Right lung (tissue), 5 donors: ENCODE measurements around the gene NHS. TPM values are rescaled to one million over a fixed set of nuclear protein-coding genes. Genes with fewer than 3 reads are reported as not detected.
A peak's percentile ranks its signal among the peaks of the same experiment; 100 is the strongest.

Experiments used
- DNase-seq, 2 donors: peaks; one replicate each; pipeline ENCODE4 v3.0.0-alpha.2; 2013
- polyA plus RNA-seq, 5 donors: library from polyadenylated mRNA; unstranded; fragments of 120-200 nt; gene quantifications; one replicate each; pipeline versions ENCODE4 v1.2.1 to v1.2.3, GENCODE V29; 2013; ENCODE audit warnings: inconsistent platforms in 1 of 5, low replicate concordance in 1 of 5; ENCODE audit not compliant: insufficient read length in 5 of 5, insufficient read depth in 1 of 5

Gene NHS
- polyA plus RNA-seq, 5 donors, result 5.0 to 7.8 (median 7.2) TPM

- DNase-seq, result no peak
Measured at GRCh38 chrX:17588303-17588702, 213.3 kb downstream of the NHS start.

DNA sequence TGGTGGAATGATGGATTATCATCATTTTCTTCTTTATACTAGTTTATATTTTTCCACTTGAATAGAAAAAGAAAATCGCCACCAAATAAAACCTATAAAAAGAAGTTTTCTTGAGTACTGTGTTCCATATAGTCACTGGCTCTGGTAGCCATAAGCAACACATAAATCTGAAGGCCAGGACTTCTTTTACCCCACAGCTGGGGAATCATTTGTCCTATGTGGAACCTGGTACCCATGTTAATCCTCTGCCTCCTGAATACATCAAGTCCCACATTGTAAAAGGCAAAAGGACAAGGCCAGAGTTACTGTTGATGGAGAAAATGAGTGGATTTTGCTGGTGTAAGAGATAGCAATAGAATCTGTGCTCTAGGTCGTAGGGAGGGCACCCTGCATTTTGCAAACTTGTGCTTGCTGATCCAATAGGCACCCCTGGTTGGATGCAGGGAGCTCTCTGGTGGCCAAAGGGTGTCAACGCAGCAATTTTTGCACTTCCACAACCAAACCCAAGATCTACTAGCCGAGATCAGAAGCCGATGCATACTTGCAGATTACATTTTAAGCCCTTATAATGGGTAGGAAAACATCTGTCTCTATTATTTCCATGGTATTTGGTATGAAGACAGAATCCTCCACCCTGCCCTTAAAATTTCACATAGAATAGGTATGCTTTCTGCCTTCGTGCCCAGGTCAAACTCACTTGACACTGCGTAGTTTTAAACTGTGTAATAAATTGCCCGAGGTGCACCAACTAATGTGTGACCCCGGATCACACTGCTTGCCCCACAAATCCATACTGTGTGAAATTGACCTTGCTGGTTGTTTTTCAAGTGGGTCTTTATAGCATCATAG is 216.1 kb downstream of the NHS start:
- DNase-seq, result peak in 1 of 2 donors; percentile 65

DNA sequence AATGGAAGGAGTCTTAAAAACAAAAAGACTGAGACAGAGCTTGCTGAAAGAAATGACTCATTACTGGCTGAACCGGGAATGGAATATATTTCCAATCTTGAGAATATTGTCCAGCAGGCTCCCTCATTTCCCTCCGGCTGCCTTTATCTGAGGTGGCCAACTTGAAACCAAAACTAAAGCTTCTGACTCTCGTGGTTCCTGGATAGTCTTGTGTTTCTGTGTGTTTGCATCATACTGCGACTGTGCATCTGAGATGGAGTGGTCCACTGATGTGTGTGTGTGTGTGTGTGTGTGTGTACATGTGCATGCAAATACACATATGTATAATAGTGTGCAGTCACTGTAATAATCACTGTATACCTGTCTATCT is 216.7 kb downstream of the NHS start:
- no peak for DNase-seq

DNA sequence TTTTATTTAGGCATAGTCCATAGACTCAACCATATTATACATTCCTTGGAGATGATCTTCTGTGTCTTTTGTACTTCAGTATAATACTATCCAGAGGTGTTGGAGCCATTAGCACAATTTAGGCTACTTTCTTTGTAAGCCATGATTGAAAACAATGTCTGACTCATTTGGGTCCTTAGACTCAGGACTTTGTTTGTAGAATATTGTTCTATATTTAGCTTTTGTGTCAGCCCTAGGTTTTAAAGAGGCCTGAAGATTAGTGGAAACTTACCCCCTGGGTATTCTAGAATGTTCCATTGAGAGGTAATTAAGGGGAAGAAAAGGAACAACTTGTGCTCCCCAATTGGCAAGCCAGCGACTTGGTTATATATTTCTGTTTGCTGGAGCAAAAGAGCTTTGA is 217.1 kb downstream of the NHS start:
- DNase-seq, result no peak

GRCh38 chrX:17594693-17595092 is 219.7 kb downstream of the NHS start:
- no peak for DNase-seq

DNA sequence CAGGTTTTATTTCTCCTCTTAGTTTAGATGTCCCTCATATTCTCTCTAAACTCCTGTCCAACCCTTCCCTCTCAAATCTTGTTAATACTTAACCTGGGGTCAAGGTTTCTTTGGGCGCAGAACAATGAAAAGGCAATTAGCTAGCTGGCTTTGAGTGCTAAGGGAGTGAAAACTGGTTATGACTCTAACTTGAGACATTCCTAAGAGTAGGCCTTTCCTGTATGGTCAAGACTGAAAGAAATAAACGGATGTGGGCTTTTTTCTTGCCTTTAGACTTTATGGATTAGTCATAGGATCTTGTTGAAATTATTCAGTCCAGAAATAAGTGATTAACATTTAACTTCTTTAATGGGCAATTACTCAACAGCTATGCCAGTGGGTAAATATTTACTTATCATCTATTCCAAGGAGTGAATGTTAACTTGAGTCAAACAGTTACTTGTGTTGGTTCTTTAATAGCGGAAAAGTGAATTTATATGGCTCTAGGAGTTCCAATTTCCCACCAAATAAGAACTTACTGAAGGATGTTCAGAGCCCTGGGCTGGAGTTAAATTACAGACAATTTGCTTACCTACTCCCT is 220.5 kb downstream of the NHS start:
- DNase-seq, result no peak

DNA sequence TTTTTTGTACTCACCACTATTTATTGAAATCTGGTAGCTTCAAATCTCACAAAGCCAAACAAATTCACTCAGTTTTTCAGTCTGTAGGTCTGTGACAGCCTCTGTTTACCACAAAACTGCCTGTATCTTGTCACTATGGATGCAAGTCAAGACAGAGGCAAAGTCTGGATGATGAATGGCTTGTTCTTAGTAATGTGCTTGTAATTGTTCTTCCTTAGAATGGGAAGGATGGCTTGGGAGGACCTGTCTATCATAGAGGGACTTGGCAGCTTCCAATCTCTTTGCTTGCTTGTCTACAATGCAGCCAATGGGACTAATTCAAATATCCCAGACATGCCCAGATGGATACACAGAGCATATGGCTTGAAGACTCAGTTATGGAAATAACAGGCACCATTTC is 221.1 kb downstream of the NHS start:
- DNase-seq, result no peak

- DNase-seq, result no peak
Measured at GRCh38 chrX:17596546-17597205, 221.7 kb downstream of the NHS start.

DNA sequence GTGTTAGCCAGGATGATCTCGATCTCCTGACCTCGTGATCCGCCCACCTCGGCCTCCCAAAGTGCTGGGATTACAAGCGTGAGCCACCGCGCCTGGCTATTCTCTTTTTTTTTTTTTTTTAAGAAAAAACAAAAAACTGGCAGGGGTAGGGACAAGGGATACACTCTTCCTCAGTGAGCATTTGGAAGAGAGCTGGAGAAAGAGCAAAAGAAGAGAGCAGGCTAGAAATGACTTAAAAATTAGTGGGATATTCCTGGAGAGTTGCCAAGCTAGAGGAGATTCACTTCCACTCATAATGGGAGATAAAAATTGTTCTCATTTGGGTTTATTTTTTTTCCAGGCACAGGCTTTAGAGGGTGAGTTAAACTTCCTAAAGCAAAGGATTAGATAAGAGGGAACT is 222.3 kb downstream of the NHS start:
- no peak for DNase-seq

GRCh38 chrX:17597836-17598439 is 222.9 kb downstream of the NHS start:
- peak; percentile 55 to 61 for DNase-seq

GRCh38 chrX:17601441-17602200 is 226.6 kb downstream of the NHS start:
- DNase-seq, result no peak

DNA sequence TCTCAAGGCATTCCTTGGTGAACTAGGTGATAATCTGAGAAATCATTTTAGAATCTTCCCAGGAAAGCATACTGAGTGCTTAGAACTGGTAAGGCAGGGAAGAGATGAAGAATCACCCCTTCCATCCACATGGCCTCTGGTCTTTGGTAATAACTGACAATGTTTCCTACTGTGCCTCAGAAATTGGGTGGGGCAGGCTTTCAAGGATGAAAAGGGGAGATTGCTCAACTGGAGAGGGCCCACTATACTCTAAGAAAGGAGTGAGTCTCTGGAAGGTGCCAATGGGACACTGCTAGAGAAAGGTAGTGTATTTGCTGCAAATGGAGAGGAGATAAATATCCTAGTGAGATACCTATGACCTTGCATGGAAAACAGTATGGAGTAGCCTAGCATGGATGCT is 227.2 kb downstream of the NHS start:
- no peak for DNase-seq

DNA sequence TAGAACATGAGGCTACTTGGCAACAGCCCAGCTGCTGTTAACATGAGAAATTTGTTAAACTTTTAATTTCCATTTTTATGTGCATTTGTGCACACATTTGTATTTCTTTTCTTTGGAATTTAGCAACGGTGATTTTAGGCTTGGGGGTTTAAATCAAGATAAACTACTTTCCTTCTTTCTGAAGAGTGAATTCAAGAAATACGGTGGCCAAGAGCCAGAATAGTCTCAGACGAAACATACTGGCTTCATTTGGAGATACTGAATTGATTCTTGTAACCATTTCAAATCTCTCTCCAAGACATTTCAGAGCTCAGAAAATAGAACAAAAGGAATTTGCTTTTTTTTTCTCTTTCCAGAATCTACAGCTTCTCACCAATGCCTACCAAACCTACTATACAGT is 228.2 kb downstream of the NHS start:
- no peak for DNase-seq

- no peak for DNase-seq
Measured at GRCh38 chrX:17605676-17606075, 230.7 kb downstream of the NHS start.

GRCh38 chrX:17606231-17606630 is 231.2 kb downstream of the NHS start:
- DNase-seq, result no peak

DNA sequence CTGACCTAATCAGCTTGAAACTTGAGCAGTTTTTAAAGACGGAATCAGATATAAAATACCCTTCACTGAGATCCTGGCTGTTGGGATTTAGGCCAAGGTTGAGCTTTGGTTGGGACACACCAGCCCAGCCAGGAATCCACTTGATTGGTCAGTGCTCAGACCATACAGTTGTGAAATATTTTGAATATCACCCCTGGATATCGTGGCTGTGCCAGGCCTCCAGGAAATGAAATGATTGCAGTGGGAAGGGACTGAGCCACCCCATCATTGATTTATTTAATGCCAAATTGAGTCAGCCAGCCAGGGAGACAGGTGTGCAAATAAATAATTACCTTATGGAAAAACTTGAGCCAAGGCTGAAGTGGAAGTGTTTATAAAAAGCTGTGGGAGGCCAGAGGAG is 233.9 kb downstream of the NHS start:
- DNase-seq, result no peak

GRCh38 chrX:17610788-17611187 is 235.8 kb downstream of the NHS start:
- no peak for DNase-seq

GRCh38 chrX:17613979-17614588 is 239.1 kb downstream of the NHS start:
- no peak for DNase-seq

GRCh38 chrX:17616936-17617335 is 241.9 kb downstream of the NHS start:
- DNase-seq, result no peak

- peak; percentile 82 to 88 for DNase-seq
Measured at GRCh38 chrX:17617806-17618205, 242.8 kb downstream of the NHS start.

GRCh38 chrX:17621566-17622270 is 246.7 kb downstream of the NHS start:
- no peak for DNase-seq
